GM12878 (cell line): ENCODE results near the gene PTGR2. TPM values are rescaled to one million over a fixed set of nuclear protein-coding genes. Genes with fewer than 3 reads are reported as not detected.
A peak's percentile ranks its signal among the peaks of the same experiment; 100 is the strongest.
"Not testable (repeated sequence)": the region's sequence is repeated elsewhere in the genome, so short reads cannot be mapped to it uniquely, and the experiment has no call there.

ENCODE experiments used
- ATAC-seq: fragments of 200-7000 bp; cut with Tn5 transposase; 3 replicates; pipeline ENCODE4 v1.9.1; 2020; ENCODE audit warnings: mild to moderate bottlenecking, moderate library complexity
- BruUV-seq: library from RNA; stranded (reverse); fragments of 400-500 nt; replicated peaks from 2 replicates; lab custom pipeline; 2021; lab: Mats Ljungman, UMichigan
- CTCF ChIA-PET: fragments of 300-600 bp; sonication (Branson Sonifier 250); formaldehyde crosslinking; extraction: SDS; loops from one replicate; lab custom pipeline; 2021; ENCODE audit warnings: inconsistent platforms; lab: Yijun Ruan, JAX
- POLR2A ChIA-PET: fragments of 350-600 bp; formaldehyde crosslinking; extraction: SDS; loops from one replicate; lab custom pipeline; 2021; ENCODE audit warnings: inconsistent platforms; lab: Charles Lee
- RAD21 ChIA-PET: fragments of 300-600 bp; sonication (Branson Sonifier 250); formaldehyde crosslinking; loops from one replicate; lab custom pipeline; 2023; ENCODE audit warnings: antibody characterized with exemption; ENCODE audit not compliant: unreplicated experiment; lab: Charles Lee
- SMC1A ChIA-PET: fragments of 300-600 bp; sonication (Branson Sonifier 250); formaldehyde crosslinking; loops from one replicate; lab custom pipeline; 2023; ENCODE audit not compliant: unreplicated experiment, uncharacterized antibody; lab: Charles Lee
- DNase-seq: peaks from one replicate; pipeline ENCODE4 v3.0.0-alpha.2; 2011; ENCODE audit warnings: low read depth, low spot score
- FAIRE-seq: peaks from 3 replicates; lab custom pipeline; 2011; peaks lifted over from hg19 to GRCh38; lab: Jason Lieb, UNC
- H2AFZ ChIP-seq: 2 replicates; pipeline ENCODE4 v1.6.0; 2011; ENCODE audit warnings: low read depth, low read length, control low read depth; ENCODE audit not compliant: control insufficient read depth
- H3K27ac ChIP-seq: 2 replicates; pipeline ENCODE4 v1.5.1; 2011; ENCODE audit warnings: control low read depth; ENCODE audit not compliant: control insufficient read depth, insufficient read depth
- H3K27me3 ChIP-seq, 2 experiments: replicated peaks in 1 of 2; 2 replicates each; pipeline versions ENCODE4 v1.6.0 to v1.6.1; 2011; ENCODE audit warnings: low read length in 1 of 2; ENCODE audit not compliant: control insufficient read depth in 2 of 2, insufficient read depth in 2 of 2
- H3K36me3 ChIP-seq, 2 experiments: 2 replicates each; pipeline ENCODE4 v1.5.1; 2011; ENCODE audit warnings: low read length in 1 of 2; ENCODE audit not compliant: control insufficient read depth in 2 of 2, insufficient read depth in 2 of 2
- H3K4me1 ChIP-seq: 2 replicates; pipeline ENCODE4 v1.6.1; 2011; ENCODE audit warnings: mild to moderate bottlenecking, low read length, moderate library complexity, mixed read lengths; ENCODE audit not compliant: control insufficient read depth, insufficient read depth
- H3K4me2 ChIP-seq: 2 replicates; pipeline ENCODE4 v1.6.0; 2011; ENCODE audit warnings: control low read depth; ENCODE audit not compliant: control insufficient read depth, insufficient read depth
- H3K4me3 ChIP-seq: fragments of 200-600 bp; sonication (generic); 2 replicates; pipeline ENCODE4 v1.5.1; 2016
- H3K79me2 ChIP-seq: 2 replicates; pipeline ENCODE4 v1.6.0; 2011; ENCODE audit warnings: low read length; ENCODE audit not compliant: control insufficient read depth, insufficient read depth
- H3K9ac ChIP-seq: 2 replicates; pipeline ENCODE4 v1.8.0; 2011; ENCODE audit warnings: low read length, control low read depth, mixed read lengths; ENCODE audit not compliant: control insufficient read depth, insufficient read depth
- H3K9me3 ChIP-seq: replicated peaks from 3 replicates; pipeline ENCODE4 v1.5.1; 2011; ENCODE audit warnings: mild to moderate bottlenecking, low read length; ENCODE audit not compliant: control insufficient read depth, insufficient read depth
- H4K20me1 ChIP-seq: 2 replicates; pipeline ENCODE4 v1.6.0; 2011; ENCODE audit not compliant: control insufficient read depth, insufficient read depth
- SMC3 ChIP-seq: IDR thresholded peaks from 2 replicates; pipeline ENCODE4 v1.6.1; 2011; ENCODE audit warnings: low read length, improper control_type of control experiment, borderline replicate concordance
- WGBS: methylation state at CpG from one replicate; pipeline ENCODE4 v1.1.6; 2016; ENCODE audit warnings: low lambda C conversion rate; ENCODE audit not compliant: insufficient replicate concordance, insufficient coverage; ENCODE audit errors: missing lambda C conversion rate; 5-methylcytosine and 5-hydroxymethylcytosine counted together
- in situ Hi-C: fragments of 300-500 bp; cut with MboI; formaldehyde crosslinking; loops from 9 replicates; pipeline ENCODE4 v1.14.3; 2018; ENCODE audit warnings: mixed read lengths
- intact Hi-C: fragments of 100-400 bp; cut with micrococcal nuclease; formaldehyde crosslinking; loops from one replicate; pipeline ENCODE4 v1.14.2; 2022; ENCODE audit not compliant: unreplicated experiment
- polyA plus RNA-seq, 11 experiments: library from polyadenylated mRNA; depleted of rRNA in 4 of 11; unstranded in 6 of 11; stranded (reverse) in 5 of 11; fragments of >200 nt; fragmentation: Nextera tagmentation in 4 of 11; fragmentation: Illumina TruSeq in 1 of 11; extraction: Ambion mirVana in 4 of 11; extraction: Trizol in 1 of 11; gene quantifications; 1 replicate in 1 of 11; 2 replicates in 10 of 11; pipeline versions ENCODE4 v1.2.1 to v1.2.3, GENCODE V29; 2011 to 2016; ENCODE audit warnings: inconsistent platforms in 2 of 11, missing spikeins in 2 of 11, low read depth in 1 of 11
- total RNA-seq, 4 experiments: library from RNA; depleted of rRNA in 3 of 4; stranded (reverse); fragments of >200 nt in 3 of 4; fragmentation: Illumina TruSeq in 1 of 4; extraction: Trizol in 1 of 4; gene quantifications; 2 replicates each; pipeline versions ENCODE4 v1.2.1 to v1.2.3, GENCODE V29; 2013 to 2021
- TF ChIP-seq, protein P1 (sequence below): fragments of 450-650 bp; IDR thresholded peaks from 2 replicates; pipeline ENCODE4 v1.6.1; 2017; ENCODE audit warnings: mild to moderate bottlenecking, low read depth, inconsistent platforms; ENCODE audit not compliant: poor library complexity, severe bottlenecking
- TF ChIP-seq, protein P2 (sequence below), 3 experiments: IDR thresholded peaks in 2 of 3; conservative IDR thresholded peaks in 1 of 3; 2 replicates each; pipeline ENCODE4 v1.5.1; 2011; ENCODE audit warnings: low read depth in 3 of 3, low read length in 3 of 3, mild to moderate bottlenecking in 3 of 3, control low read depth in 2 of 3, moderate library complexity in 2 of 3, inconsistent platforms in 1 of 3, mixed read lengths in 1 of 3; ENCODE audit not compliant: control insufficient read depth in 2 of 3, insufficient read depth in 1 of 3; ENCODE audit errors: extremely low read depth in 1 of 3

Gene PTGR2
- total and polyA plus RNA-seq, 10 of the 15 experiments (the other 5 are each of a cell fraction or from before 2014, with no cell fraction given), result 3.3 to 12.8 (median 8.4) TPM

DNA sequence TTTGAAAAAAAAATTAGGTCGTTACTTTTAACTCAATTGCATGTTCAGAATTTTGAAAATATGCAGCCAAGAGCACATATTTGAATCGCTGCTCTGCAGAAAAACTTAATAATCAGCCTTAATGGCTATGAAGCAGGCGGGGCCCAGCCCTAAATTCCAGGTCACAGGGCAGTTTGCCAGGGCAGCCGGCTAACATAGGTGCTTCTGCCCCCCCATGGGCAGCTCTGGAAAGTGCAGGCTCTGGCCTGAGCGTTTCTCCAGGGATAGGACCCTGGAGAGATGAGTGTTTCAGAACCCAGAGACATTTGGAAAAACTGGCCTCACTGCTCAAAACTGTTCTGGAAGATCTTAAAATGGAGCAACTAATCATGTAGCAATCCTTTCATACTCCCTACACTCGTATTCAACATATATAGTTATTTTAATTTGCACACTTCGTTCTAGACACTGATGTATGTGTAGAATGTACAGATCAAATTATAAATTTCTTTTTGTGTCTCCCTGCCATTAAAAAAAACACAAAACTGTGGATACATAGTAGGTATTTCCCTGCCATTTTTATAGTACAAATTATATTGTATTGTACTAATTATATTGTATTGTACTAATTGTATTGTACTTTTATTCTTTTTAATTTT, 26.0 kb upstream of the PTGR2 start (continued):
- TF ChIP-seq, protein P1, sequence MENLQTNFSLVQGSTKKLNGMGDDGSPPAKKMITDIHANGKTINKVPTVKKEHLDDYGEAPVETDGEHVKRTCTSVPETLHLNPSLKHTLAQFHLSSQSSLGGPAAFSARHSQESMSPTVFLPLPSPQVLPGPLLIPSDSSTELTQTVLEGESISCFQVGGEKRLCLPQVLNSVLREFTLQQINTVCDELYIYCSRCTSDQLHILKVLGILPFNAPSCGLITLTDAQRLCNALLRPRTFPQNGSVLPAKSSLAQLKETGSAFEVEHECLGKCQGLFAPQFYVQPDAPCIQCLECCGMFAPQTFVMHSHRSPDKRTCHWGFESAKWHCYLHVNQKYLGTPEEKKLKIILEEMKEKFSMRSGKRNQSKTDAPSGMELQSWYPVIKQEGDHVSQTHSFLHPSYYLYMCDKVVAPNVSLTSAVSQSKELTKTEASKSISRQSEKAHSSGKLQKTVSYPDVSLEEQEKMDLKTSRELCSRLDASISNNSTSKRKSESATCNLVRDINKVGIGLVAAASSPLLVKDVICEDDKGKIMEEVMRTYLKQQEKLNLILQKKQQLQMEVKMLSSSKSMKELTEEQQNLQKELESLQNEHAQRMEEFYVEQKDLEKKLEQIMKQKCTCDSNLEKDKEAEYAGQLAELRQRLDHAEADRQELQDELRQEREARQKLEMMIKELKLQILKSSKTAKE, result peak; percentile 43
- peak; percentile 98 for TF ChIP-seq SMC3

DNA sequence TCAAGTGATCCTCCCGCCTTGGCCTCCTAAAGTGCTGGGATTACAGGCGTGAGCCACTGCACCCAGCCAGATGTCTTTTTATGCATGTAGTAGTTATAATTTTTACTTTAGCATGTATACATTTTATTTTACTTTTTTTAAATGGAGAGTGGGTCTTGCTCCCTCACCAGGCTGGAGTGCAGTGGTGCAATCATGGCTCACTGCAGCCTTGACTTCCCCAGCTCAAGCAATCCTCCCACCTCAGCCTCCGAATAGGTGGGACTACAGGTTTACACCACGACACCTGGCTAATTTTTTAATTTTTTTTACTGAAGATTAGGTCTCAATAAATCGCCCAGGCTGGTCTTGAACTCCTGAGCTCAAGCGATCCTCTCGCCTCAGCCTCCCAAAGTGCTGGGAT, 24.4 kb upstream of the PTGR2 start:
- ChIA-PET SMC1A (interaction anchor here (0.8 to 10.7 kb wide), 11 partner anchors 20 to 187 kb away, joined by 3 to 155 read pairs (median 9); partner anchors contain the start of gene PTGR2), POLR2A (interaction anchor here (0.6 kb wide), 1 partner anchor 20 kb away, joined by 3 read pairs; no protein-coding TSS in a partner anchor), CTCF (interaction anchor here (0.7 to 15.7 kb wide), 19 partner anchors 8 to 320 kb away, joined by 3 to 288 read pairs (median 4); partner anchors contain the start of gene PTGR2), RAD21 (interaction anchor here (0.8 to 7.2 kb wide), 10 partner anchors 41 to 104 kb away, joined by 3 to 97 read pairs (median 18); a partner anchor contains a TSS)
- not testable (repeated sequence) for H2AFZ ChIP-seq, H3K27ac ChIP-seq, H3K9me3 ChIP-seq, H3K4me2 ChIP-seq, DNase-seq, H4K20me1 ChIP-seq, ATAC-seq, H3K79me2 ChIP-seq, H3K27me3 ChIP-seq, H3K36me3 ChIP-seq, FAIRE-seq, H3K9ac ChIP-seq, BruUV-seq, H3K4me3 ChIP-seq
- intact Hi-C loops (loop anchor here (5.0 kb wide), 1 partner anchor 40 kb away; no protein-coding TSS in a partner anchor), in situ Hi-C loops (loop anchor here (5.0 kb wide), 1 partner anchor 85 kb away; no protein-coding TSS in a partner anchor)
- TF ChIP-seq SMC3, result 0 out of 2 replicates have a peak, but pooled peaks have one; percentile 7
- TF ChIP-seq, protein P2, sequence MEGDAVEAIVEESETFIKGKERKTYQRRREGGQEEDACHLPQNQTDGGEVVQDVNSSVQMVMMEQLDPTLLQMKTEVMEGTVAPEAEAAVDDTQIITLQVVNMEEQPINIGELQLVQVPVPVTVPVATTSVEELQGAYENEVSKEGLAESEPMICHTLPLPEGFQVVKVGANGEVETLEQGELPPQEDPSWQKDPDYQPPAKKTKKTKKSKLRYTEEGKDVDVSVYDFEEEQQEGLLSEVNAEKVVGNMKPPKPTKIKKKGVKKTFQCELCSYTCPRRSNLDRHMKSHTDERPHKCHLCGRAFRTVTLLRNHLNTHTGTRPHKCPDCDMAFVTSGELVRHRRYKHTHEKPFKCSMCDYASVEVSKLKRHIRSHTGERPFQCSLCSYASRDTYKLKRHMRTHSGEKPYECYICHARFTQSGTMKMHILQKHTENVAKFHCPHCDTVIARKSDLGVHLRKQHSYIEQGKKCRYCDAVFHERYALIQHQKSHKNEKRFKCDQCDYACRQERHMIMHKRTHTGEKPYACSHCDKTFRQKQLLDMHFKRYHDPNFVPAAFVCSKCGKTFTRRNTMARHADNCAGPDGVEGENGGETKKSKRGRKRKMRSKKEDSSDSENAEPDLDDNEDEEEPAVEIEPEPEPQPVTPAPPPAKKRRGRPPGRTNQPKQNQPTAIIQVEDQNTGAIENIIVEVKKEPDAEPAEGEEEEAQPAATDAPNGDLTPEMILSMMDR (IDR thresholded peaks at IDR 0.05 in 2 of 3, conservative IDR thresholded peaks at IDR 0.05 in 1 of 3; ENCODE audit: control insufficient read depth in 2 of 3, extremely low read depth in 1 of 3, insufficient read depth in 1 of 3, low read depth in 3 of 3, low read length in 3 of 3), result peak; percentile 12 to 28 (median 24); a peak in 3 of 6 replicates
- WGBS, result 66% methylated on average over 7 of the region's 7 CpGs
- peaks cover 11% of the 10 kb centered on the region for H3K4me1 ChIP-seq
